ENCODE measurements around the gene KCNJ12.
A peak's percentile ranks its signal among the peaks of the same experiment; 100 is the strongest.
"Not testable (repeated sequence)": the region's sequence is repeated elsewhere in the genome, so short reads cannot be mapped to it uniquely, and the experiment has no call there.

KCNJ12 gene

DNA sequence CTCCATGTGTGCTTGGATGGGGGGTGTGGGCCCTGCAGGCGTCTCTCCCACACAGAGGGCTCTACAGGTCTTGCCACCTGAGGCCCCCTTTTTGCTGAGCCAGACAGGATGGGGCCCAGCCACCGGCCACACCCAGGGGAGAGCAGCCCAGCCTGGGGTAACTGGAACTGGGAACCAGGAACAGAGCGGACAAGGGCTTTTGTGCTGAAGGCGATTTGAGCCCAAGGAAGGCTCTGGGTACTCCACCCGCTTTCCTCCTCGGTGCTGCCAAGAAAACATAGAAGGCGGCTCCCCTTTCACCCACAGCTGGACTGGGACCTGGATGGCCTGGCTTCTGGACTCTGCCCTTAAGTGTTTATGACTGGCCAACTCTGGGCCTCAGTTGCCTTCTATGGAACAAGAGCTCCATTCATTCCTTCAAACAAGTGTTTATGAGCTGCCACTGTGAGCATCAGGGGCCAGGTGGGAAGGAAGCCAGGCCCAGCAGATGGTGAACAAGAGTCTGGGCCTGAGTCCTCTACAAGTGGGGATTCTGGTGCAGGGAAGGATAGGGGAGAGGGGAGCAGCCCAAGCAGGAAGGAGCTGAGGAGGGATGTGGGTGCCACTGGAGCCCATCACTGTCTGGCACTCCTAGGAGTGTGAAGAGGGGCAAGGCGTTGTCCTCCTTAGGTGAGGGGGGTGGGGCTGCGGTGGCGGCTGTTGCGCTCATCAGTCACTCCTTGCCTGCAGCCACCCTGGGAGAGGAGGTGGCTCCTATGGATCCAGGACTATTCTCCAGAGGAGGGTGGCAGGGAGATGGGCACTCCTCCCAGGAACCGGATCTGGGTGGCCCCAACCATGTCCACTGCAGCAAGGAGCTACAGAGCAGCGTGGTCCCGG lies 46.4 kb downstream of the KCNJ12 start:
- DNase-seq, result not testable (repeated sequence)

GRCh38 chr17:21423190-21423493 lies 47.0 kb downstream of the KCNJ12 start:
- not testable (repeated sequence) for DNase-seq

DNA sequence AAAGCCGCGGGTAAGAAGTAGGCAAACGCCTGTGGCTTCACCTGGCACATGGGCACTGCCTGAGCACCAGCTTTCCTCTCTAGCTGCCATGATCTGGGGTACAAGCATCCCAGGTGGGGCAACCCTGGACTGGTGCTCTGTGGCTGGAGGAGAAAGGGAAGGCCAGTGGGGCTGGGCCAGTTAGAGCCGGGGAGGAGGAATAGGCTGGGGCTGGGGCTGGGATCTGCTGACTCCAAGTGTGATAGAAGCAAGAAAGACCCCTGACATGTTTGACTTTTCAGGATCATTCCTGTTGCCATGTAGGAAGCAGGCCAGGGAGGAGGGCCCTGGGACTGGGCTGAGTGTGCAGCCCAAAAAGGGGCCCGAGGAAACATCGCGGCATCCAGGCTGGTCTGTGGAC lies 48.5 kb downstream of the KCNJ12 start:
- DNase-seq, result not testable (repeated sequence)

DNA sequence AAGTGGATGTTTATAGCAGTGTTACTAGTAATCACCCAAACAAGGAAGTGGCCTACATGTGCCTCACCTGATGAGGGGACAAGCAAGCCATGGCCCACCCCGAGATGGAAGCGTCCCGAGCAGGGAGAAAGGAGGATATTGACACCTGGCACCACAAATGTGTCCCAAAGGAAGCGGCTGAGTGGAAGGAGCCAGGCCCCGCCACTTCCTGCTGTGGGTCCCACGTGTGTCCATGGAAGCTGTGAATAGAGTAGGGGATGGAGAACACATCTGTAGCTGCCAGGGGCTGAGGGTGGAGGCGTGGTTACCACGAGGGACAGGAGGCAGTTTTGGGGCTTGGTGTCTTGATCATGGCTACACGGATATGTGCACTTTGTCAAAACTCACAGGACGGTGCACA lies 49.2 kb downstream of the KCNJ12 start:
- DNase-seq, result no peak

GRCh38 chr17:21425736-21426135 lies 49.6 kb downstream of the KCNJ12 start:
- DNase-seq, result peak; percentile 13

DNA sequence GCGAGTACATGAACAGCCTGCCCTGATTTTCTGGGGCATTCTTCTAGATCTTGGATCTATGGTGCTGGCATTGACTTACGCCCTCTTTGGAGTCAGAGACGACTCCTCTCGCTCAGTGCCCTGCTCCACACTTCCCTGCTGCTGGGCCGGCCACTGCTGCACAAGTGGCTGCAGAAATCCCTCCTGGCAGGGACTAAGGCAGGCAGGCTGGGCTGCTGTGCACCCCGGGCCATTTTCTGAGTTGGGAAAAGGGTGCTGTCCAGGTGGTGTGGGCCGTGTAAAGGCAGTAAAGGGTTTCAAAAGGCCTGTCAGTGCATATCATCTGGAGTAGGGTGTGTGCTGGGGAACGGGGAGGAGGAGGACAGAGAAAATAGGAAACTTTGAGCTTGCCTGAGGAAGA lies 50.1 kb downstream of the KCNJ12 start:
- DNase-seq, result not testable (repeated sequence)

DNA sequence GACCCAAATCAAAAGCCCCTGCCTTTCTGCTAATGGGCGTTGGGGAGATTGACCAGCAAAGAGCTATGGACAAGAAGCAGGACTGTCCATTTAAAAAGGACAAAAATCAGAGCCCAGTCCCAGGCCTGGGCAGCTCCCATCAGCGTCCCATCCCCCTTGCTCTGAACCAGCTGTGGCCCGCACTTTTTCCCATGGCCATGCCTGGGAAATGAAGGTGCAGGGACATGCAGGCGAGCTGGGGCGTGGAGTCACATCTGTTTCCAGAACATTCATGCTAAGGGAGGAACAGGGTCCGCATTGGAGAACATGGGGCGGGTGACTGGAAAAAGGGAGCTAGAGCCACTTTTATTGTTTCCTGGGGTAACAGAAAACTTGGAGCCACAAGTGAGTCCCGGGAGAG lies 50.7 kb downstream of the KCNJ12 start:
- not testable (repeated sequence) for DNase-seq

DNA sequence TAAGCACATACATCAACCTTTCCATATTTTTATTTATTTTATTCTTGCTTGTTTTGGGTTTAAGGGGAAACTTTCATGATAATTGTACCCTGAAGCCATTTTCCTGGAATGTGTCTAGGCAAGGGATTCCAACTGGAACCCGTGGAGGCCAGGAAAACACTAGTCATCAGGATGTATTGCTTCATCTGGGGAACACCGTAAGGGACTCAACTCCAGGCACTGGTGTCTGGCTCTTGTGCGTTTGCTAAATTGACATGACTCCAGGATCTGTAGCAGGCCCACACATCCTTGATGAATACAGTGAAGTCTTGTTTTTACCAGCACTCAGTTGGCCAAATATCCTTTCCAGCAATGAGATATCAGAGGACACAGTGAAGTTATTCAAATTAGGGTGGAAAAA lies 51.6 kb downstream of the KCNJ12 start:
- not testable (repeated sequence) for DNase-seq

- peak; percentile 73 for DNase-seq
Observed at GRCh38 chr17:21428752-21429424, 52.7 kb downstream of the KCNJ12 start.

DNA sequence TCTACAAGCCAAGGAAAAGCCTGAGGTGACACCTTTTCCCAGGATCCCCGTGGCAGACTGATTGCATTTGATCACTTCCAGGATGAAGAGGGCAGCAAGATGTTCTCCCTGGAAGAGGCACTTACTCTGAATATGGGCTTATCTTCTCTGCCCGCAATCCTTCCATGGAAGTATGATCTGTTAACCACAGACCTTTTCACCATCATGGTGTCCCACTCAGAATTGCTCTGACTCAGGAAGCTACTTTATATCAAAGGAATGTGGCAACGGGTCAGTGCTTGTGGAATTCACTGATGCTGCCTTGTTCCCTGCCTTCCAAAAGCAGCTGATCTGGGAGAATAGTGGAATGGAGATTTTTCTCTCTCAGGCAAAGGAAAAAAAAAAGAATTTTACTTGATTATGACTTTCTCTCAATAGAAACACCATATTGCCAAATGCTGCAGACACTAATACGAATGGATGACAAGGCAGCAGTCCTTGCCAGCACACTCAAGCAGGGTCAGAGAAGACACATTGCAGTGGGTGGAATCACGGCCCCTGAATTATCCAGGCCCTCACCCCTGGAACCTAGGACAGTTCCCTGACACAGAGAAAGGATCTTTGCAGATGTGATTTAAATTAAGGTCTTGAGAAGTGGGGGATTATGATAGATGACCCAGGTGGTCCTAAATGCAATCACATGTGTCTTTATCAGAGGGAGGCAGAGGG lies 53.9 kb downstream of the KCNJ12 start:
- DNase-seq, result peak; percentile 55

GRCh38 chr17:21433971-21434370 lies 57.8 kb downstream of the KCNJ12 start:
- not testable (repeated sequence) for DNase-seq

- not testable (repeated sequence) for DNase-seq
Observed at GRCh38 chr17:21434976-21435375, 58.8 kb downstream of the KCNJ12 start.

- DNase-seq, result not testable (repeated sequence)
Observed at GRCh38 chr17:21436481-21436880, 60.3 kb downstream of the KCNJ12 start.

DNA sequence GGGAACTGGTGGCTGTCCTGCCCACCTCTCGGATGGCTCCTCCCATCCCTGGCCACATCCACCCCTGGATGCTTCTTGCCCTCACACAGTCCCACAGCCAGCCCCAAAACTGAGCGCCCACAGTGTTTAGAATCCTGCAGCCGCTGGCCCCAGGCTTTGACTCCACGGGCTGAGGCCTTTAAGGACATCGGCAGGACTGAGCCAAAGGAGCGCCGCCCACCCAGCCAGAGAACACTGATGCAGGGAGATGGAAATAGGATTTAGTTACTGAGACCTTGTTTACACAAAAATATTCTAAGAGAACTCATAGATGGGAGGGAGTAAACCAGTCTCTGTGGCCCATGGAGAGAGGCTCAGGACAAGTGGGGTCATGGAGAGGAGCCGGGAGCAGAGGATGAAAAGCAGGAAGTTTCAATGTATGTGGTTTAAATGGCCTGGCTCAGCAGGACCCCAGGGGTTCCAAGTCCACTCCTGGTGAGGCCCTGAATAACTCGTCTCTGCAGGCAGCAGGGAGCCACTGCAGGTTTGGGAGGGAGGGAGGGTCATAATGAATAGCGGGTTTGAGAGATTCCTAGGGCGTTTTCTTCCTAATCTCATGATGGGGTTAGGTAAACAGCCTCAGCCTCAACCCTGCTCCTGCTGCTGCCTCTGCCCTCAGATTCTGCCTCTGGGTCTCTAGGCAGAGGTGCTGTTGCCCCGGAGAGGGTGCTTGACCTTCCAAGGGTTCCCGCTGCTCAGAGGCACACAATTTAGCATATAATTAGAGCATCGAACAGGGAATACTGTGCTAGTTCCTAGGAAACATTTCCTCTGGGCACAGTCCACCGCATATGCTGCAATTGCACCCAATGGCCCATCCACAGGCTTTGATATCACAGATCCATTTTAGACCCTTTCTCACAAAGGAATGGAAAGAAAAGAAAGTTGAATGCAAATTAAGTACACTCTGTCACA lies 61.0 kb downstream of the KCNJ12 start:
- DNase-seq, result not testable (repeated sequence)

GRCh38 chr17:21438316-21439014 lies 62.3 kb downstream of the KCNJ12 start:
- not testable (repeated sequence) for DNase-seq

- not testable (repeated sequence) for DNase-seq
Observed at GRCh38 chr17:21439015-21439336, 62.8 kb downstream of the KCNJ12 start.

- DNase-seq, result no peak
Observed at GRCh38 chr17:21445091-21445650, 69.0 kb downstream of the KCNJ12 start.

DNA sequence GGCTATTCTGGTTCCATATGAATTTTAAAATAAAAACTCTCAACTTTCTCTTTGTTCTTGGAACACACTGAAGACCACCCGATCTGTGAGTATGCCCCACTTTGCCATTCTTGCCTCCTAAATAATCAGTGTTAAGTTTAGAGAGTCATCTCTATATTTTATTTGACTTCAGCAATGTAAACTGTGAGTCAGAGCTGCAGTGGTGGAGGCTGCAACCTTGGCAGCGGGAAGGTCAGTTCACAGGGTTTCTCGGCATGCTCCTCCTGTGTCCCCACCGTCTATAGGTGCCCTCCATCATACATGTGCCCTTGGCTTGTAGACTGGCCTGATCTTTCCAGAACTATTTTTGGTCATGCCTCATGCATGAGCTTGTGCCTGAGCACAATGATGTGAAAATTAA lies 71.4 kb downstream of the KCNJ12 start:
- DNase-seq, result not testable (repeated sequence)

GRCh38 chr17:21449891-21450290 lies 73.7 kb downstream of the KCNJ12 start:
- not testable (repeated sequence) for DNase-seq

- DNase-seq, result no peak
Observed at GRCh38 chr17:21451975-21452374, 75.8 kb downstream of the KCNJ12 start.

DNA sequence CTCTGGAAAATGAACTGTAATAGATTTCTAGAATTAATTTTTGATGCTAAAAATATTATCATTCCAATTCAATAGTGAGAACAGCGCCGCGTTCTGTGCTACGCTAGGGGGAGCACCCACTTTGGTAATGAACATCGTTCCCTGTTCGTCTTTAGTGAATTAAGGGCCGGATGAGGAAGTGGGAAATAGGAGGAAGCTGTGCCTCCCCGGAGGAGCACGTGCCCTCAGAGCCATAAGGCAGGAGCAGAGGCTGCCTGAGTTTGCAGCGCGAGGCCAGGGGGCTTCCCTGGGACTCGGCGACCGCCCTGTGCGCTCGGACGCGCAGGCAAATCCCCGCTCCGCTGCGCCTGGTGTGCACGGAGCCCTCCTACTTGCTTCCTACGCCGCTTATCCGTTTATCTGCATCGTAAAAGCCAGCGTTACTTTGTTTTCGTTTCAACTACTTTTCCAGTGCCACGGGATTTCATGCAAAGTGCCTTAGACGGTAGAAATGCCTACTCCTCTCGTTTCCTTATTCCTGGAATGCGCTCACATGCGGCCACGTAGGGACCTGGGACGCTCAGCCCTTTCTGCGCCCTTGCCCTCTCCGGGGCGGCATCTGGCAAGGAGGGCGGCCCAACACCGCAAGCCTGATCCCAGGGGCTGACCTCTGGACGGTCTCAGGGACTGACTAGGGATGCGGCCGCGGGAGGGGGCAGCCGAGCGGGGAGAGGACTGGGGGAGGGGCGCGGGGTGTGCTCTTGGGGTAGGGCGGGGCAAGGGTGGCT lies 76.4 kb downstream of the KCNJ12 start:
- peak; percentile 74 for DNase-seq

Measured in fibroblast of upper back skin (primary cell).